Measurements from ENCODE around the gene RETREG3. TPM values are rescaled to one million over a fixed set of nuclear protein-coding genes. Genes with fewer than 3 reads are reported as not detected.
A peak's percentile ranks its signal among the peaks of the same experiment; 100 is the strongest.

The RETREG3 gene
- total and polyA plus RNA-seq, 2 donors (not counting 1 experiment from before 2014, with no cell fraction given), result 37.5 to 67.0 TPM

DNA sequence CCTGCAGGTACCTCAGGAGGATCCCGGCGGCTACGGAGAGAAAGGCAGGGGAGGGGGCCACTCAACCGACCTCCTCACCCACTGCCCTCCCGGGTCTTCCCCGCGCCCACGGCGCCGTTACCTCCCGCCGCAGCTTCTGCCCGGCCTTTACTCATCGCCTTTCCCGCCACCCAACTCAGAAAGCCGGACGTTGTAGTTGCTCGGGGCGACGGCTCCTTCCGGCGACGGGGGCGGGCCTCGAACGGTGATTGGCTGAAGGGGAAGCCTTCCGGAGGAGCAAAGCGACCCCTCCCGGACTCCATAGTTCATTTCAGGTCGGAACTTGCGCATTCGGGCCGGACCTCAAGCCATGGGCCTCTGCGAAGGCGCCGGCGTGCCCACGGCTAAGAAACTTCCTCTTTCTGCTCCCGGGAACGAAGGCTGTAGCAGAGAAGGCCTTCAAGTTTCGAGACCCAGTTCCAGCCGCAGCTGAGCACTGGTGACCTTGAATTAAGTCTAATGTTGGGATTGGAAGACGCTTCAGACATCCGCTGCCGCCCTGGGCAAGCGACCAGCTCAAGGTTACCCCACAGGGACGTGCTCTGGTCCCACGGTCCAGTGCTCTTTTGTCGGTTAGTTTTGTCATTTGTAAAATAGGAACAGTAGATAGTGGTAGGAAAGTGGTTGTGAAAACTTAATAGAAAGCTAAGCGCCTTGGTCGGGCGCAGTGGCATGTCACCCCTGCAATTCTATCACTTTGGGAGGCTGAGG, 31.5 kb downstream of the RETREG3 start, which contains the start of gene PSMC3IP:
PSMC3IP (minus strand) TSS at position 198 of the 750 bp plus-strand sequence; CDS start at position 155, 43 bp downstream.
- Histone ChIP-seq H2AFZ (ENCODE audit: low read length) (peak within 1 kb of the TSS; percentile 87), H3K27me3 (ENCODE audit: control insufficient read depth, insufficient read depth, low read length) (no peaks in the 10 kb centered on the region), H3K36me3 (ENCODE audit: control insufficient read depth, insufficient read depth, low read length) (peaks cover 19% of the 10 kb centered on the region), H3K4me1 (ENCODE audit: control insufficient read depth, extremely low read depth, insufficient read depth, low read length) (peaks cover 6% of the 10 kb centered on the region), H3K9ac (ENCODE audit: insufficient read depth, low read length) (peak within 1 kb of the TSS; percentile 78), H3K79me2 (ENCODE audit: control insufficient read depth, insufficient read depth, low read length) (peaks cover 28% of the 10 kb centered on the region), H4K20me1 (ENCODE audit: control insufficient read depth, extremely low read depth, insufficient read depth, low read length) (no peaks in the 10 kb centered on the region), H3K4me3 (replicated peaks in 1 of 4; ENCODE audit: control extremely low read depth in 1 of 4, insufficient read depth in 1 of 4, low read depth in 3 of 4, low read length in 4 of 4) (peak within 1 kb of the TSS; percentile 81 to 93 (median 87)), H3K9me3 (ENCODE audit: control insufficient read depth, insufficient read depth, low read depth, low read length) (no peaks in the 10 kb centered on the region), H3K27ac (ENCODE audit: insufficient read depth, low read length) (peak within 1 kb of the TSS; percentile 91), H3K4me2 (ENCODE audit: extremely low read depth, insufficient read depth, low read length) (peak within 1 kb of the TSS; percentile 95)
- DNase-seq (ENCODE audit: low read depth in 2 of 2), result peak; percentile 92 to 93
- no peak for TF ChIP-seq EZH2 (IDR thresholded peaks at IDR 0.05; ENCODE audit: low read length, missing control alignments)
- TF ChIP-seq, protein P1, sequence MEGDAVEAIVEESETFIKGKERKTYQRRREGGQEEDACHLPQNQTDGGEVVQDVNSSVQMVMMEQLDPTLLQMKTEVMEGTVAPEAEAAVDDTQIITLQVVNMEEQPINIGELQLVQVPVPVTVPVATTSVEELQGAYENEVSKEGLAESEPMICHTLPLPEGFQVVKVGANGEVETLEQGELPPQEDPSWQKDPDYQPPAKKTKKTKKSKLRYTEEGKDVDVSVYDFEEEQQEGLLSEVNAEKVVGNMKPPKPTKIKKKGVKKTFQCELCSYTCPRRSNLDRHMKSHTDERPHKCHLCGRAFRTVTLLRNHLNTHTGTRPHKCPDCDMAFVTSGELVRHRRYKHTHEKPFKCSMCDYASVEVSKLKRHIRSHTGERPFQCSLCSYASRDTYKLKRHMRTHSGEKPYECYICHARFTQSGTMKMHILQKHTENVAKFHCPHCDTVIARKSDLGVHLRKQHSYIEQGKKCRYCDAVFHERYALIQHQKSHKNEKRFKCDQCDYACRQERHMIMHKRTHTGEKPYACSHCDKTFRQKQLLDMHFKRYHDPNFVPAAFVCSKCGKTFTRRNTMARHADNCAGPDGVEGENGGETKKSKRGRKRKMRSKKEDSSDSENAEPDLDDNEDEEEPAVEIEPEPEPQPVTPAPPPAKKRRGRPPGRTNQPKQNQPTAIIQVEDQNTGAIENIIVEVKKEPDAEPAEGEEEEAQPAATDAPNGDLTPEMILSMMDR (conservative IDR thresholded peaks at IDR 0.05 in 1 of 2, IDR thresholded peaks at IDR 0.05 in 1 of 2; ENCODE audit: low read depth in 1 of 2, low read length in 2 of 2), result peak in 1 of 2 donors; percentile 29

DNA sequence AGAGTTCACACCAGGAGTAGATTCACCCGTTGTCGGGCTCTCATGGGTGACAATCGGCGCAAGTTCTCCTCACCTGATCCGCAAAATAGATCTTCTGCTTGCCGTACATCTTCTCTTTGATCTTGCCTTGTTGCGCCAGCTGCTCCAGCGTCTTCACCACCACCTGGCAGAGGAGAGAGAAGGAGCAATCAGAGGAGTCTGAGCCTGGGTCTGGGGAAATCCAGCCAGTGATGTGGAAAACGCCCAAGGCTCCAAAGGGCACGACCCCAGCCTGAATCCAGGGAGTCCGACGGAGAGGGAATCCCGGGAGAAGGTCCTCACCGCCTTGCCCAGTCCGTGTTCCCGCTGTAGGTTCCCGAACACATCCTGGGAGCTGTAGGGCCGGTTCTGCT, 32.0 kb downstream of the RETREG3 start:
- no peak overlapping the region for H2AFZ ChIP-seq (ENCODE audit: low read length)
- peak overlapping the region; percentile 77 for H3K27ac ChIP-seq (ENCODE audit: insufficient read depth, low read length)
- no peaks in the 10 kb centered on the region for H3K27me3 ChIP-seq (ENCODE audit: control insufficient read depth, insufficient read depth, low read length)
- H3K79me2 ChIP-seq (ENCODE audit: control insufficient read depth, insufficient read depth, low read length), result peaks cover 28% of the 10 kb centered on the region
- H4K20me1 ChIP-seq (ENCODE audit: control insufficient read depth, extremely low read depth, insufficient read depth, low read length), result no peaks in the 10 kb centered on the region
- DNase-seq (ENCODE audit: low read depth in 2 of 2), result no peak
- no peaks in the 10 kb centered on the region for H3K9me3 ChIP-seq (ENCODE audit: control insufficient read depth, insufficient read depth, low read depth, low read length)
- H3K36me3 ChIP-seq (ENCODE audit: control insufficient read depth, insufficient read depth, low read length), result peaks cover 17% of the 10 kb centered on the region
- H3K4me2 ChIP-seq (ENCODE audit: extremely low read depth, insufficient read depth, low read length), result peak overlapping the region; percentile 77
- no peak for TF ChIP-seq EZH2 (IDR thresholded peaks at IDR 0.05; ENCODE audit: low read length, missing control alignments)
- TF ChIP-seq, protein P1 (conservative IDR thresholded peaks at IDR 0.05 in 1 of 2, IDR thresholded peaks at IDR 0.05 in 1 of 2; ENCODE audit: low read depth in 1 of 2, low read length in 2 of 2), result no peak
- peak overlapping the region; percentile 75 to 93 (median 82) for H3K4me3 ChIP-seq (replicated peaks in 1 of 4; ENCODE audit: control extremely low read depth in 1 of 4, insufficient read depth in 1 of 4, low read depth in 3 of 4, low read length in 4 of 4)
- H3K9ac ChIP-seq (ENCODE audit: insufficient read depth, low read length), result peak overlapping the region; percentile 70
- peaks cover 6% of the 10 kb centered on the region for H3K4me1 ChIP-seq (ENCODE audit: control insufficient read depth, extremely low read depth, insufficient read depth, low read length)

GRCh38 chr17:42574463-42574862, 34.7 kb downstream of the RETREG3 start:
- H3K4me2 ChIP-seq (ENCODE audit: extremely low read depth, insufficient read depth, low read length), result no peak overlapping the region
- no peak overlapping the region for H3K27ac ChIP-seq (ENCODE audit: insufficient read depth, low read length)
- peaks cover 6% of the 10 kb centered on the region for H3K4me1 ChIP-seq (ENCODE audit: control insufficient read depth, extremely low read depth, insufficient read depth, low read length)
- no peaks in the 10 kb centered on the region for H4K20me1 ChIP-seq (ENCODE audit: control insufficient read depth, extremely low read depth, insufficient read depth, low read length)
- H3K36me3 ChIP-seq (ENCODE audit: control insufficient read depth, insufficient read depth, low read length), result peaks cover 27% of the 10 kb centered on the region
- DNase-seq (ENCODE audit: low read depth in 2 of 2), result no peak
- H3K9ac ChIP-seq (ENCODE audit: insufficient read depth, low read length), result no peak overlapping the region
- peaks cover 35% of the 10 kb centered on the region for H3K79me2 ChIP-seq (ENCODE audit: control insufficient read depth, insufficient read depth, low read length)
- no peak overlapping the region for H2AFZ ChIP-seq (ENCODE audit: low read length)
- no peaks in the 10 kb centered on the region for H3K27me3 ChIP-seq (ENCODE audit: control insufficient read depth, insufficient read depth, low read length)
- TF ChIP-seq, protein P1 (conservative IDR thresholded peaks at IDR 0.05 in 1 of 2, IDR thresholded peaks at IDR 0.05 in 1 of 2; ENCODE audit: low read depth in 1 of 2, low read length in 2 of 2), result no peak
- H3K4me3 ChIP-seq (replicated peaks in 1 of 4; ENCODE audit: control extremely low read depth in 1 of 4, insufficient read depth in 1 of 4, low read depth in 3 of 4, low read length in 4 of 4), result no peak overlapping the region
- H3K9me3 ChIP-seq (ENCODE audit: control insufficient read depth, insufficient read depth, low read depth, low read length), result no peaks in the 10 kb centered on the region

Measured in fibroblast of lung (primary cell).